IMR-90 (cell line): ENCODE measurements around the gene PRKAB1. TPM values are rescaled to one million over a fixed set of nuclear protein-coding genes. Genes with fewer than 3 reads are reported as not detected.

Experiments
- ATAC-seq: fragments of 200-7000 bp; cut with Tn5 transposase; 2 replicates; pipeline ENCODE4 v1.9.1; 2020; ENCODE audit warnings: low read depth, mild to moderate bottlenecking, moderate library complexity
- BruUV-seq: library from RNA; stranded (reverse); fragments of 400-500 nt; replicated peaks from 2 replicates; lab custom pipeline; 2021; lab: Mats Ljungman, UMichigan
- CTCF ChIA-PET: fragments of 300-600 bp; formaldehyde crosslinking; extraction: SDS; loops from one replicate; lab custom pipeline; 2021; ENCODE audit warnings: antibody characterized with exemption; lab: Yijun Ruan, JAX
- POLR2A ChIA-PET: fragments of 300-600 bp; sonication (Branson Sonifier 250); formaldehyde crosslinking; loops from one replicate; lab custom pipeline; 2022; ENCODE audit warnings: antibody characterized with exemption; ENCODE audit not compliant: unreplicated experiment; lab: Charles Lee
- DNase-seq: peaks from one replicate; pipeline ENCODE4 v3.0.0; 2013
- H2AFZ ChIP-seq: replicated peaks from 2 replicates; pipeline ENCODE3; 2013; ENCODE audit warnings: low read length, mild to moderate bottlenecking; ENCODE audit not compliant: poor library complexity
- H2AK5ac ChIP-seq: 2 replicates; pipeline ENCODE4 v1.6.1; 2013; ENCODE audit warnings: low read depth, low read length, inconsistent platforms
- H2AK9ac ChIP-seq: replicated peaks from 2 replicates; pipeline ENCODE3; 2013; ENCODE audit warnings: mild to moderate bottlenecking, low read depth, low read length, moderate library complexity; ENCODE audit not compliant: poor library complexity
- H2BK120ac ChIP-seq: 2 replicates; pipeline ENCODE4 v1.6.1; 2013; ENCODE audit warnings: low read depth, low read length, inconsistent platforms
- H2BK15ac ChIP-seq: 3 replicates; pipeline ENCODE4 v1.6.1; 2013; ENCODE audit warnings: low read depth, low read length, inconsistent platforms
- H2BK20ac ChIP-seq: 2 replicates; pipeline ENCODE4 v1.6.1; 2013; ENCODE audit warnings: low read depth, mild to moderate bottlenecking, inconsistent platforms, low read length, moderate library complexity
- H2BK5ac ChIP-seq: 2 replicates; pipeline ENCODE4 v1.6.1; 2013; ENCODE audit warnings: mild to moderate bottlenecking, low read depth, low read length, inconsistent platforms; ENCODE audit not compliant: poor library complexity, severe bottlenecking
- H3K14ac ChIP-seq: replicated peaks from 2 replicates; pipeline ENCODE4 v1.6.1; 2013; ENCODE audit warnings: low read depth, low read length, inconsistent platforms
- H3K18ac ChIP-seq: 2 replicates; pipeline ENCODE4 v1.6.1; 2013; ENCODE audit warnings: low read depth, low read length, control low read depth
- H3K23ac ChIP-seq: 2 replicates; pipeline ENCODE4 v1.6.1; 2013; ENCODE audit warnings: low read depth, low read length, inconsistent platforms
- H3K27ac ChIP-seq: 2 replicates; pipeline ENCODE4 v1.5.1; 2013; ENCODE audit warnings: mild to moderate bottlenecking, control low read depth, low read length; ENCODE audit not compliant: insufficient read depth
- H3K27me3 ChIP-seq: 2 replicates; pipeline ENCODE4 v1.6.1; 2013; ENCODE audit warnings: low read length; ENCODE audit not compliant: control insufficient read depth, insufficient read depth
- H3K36me3 ChIP-seq: 2 replicates; pipeline ENCODE4 v1.6.1; 2013; ENCODE audit warnings: low read length, mixed read lengths; ENCODE audit not compliant: control insufficient read depth, insufficient read depth
- H3K4ac ChIP-seq: 2 replicates; pipeline ENCODE4 v1.6.1; 2013; ENCODE audit warnings: low read depth, low read length, inconsistent platforms
- H3K4me1 ChIP-seq: 2 replicates; pipeline ENCODE4 v1.6.1; 2013; ENCODE audit warnings: low read length, mixed read lengths; ENCODE audit not compliant: control insufficient read depth, insufficient read depth
- H3K4me2 ChIP-seq: 2 replicates; pipeline ENCODE4 v1.6.1; 2013; ENCODE audit warnings: low read depth, mild to moderate bottlenecking, control low read depth, low read length, moderate library complexity
- H3K4me3 ChIP-seq: 2 replicates; pipeline ENCODE4 v1.5.1; 2013; ENCODE audit warnings: low read depth, mild to moderate bottlenecking, control low read depth, low read length, moderate library complexity; ENCODE audit not compliant: insufficient read depth
- H3K56ac ChIP-seq: 2 replicates; pipeline ENCODE4 v1.6.1; 2013; ENCODE audit warnings: low read length, inconsistent platforms; ENCODE audit not compliant: insufficient read depth; ENCODE audit errors: extremely low read depth
- H3K79me1 ChIP-seq, 2 experiments: 2 replicates each; pipeline ENCODE4 v1.6.1; 2013; ENCODE audit warnings: low read length in 2 of 2, inconsistent platforms in 1 of 2, low read depth in 1 of 2
- H3K9ac ChIP-seq: 2 replicates; pipeline ENCODE4 v1.6.1; 2013; ENCODE audit warnings: low read depth, low read length, control low read depth
- H3K9me1 ChIP-seq: 2 replicates; pipeline ENCODE4 v1.6.1; 2013; ENCODE audit warnings: low read length, inconsistent platforms; ENCODE audit not compliant: insufficient read depth
- H3K9me3 ChIP-seq: 2 replicates; pipeline ENCODE4 v1.6.1; 2013; ENCODE audit warnings: low read length; ENCODE audit not compliant: control insufficient read depth, insufficient read depth
- H4K20me1 ChIP-seq: 2 replicates; pipeline ENCODE4 v1.6.1; 2013; ENCODE audit warnings: low read length, inconsistent platforms; ENCODE audit not compliant: insufficient read depth
- H4K5ac ChIP-seq: 2 replicates; pipeline ENCODE4 v1.6.1; 2013; ENCODE audit warnings: mild to moderate bottlenecking, low read depth, low read length, control low read depth
- H4K8ac ChIP-seq, 2 experiments: 2 replicates each; pipeline ENCODE4 v1.6.1; 2013; ENCODE audit warnings: low read depth in 2 of 2, low read length in 2 of 2, control low read depth in 1 of 2, inconsistent platforms in 1 of 2
- H4K91ac ChIP-seq: 2 replicates; pipeline ENCODE4 v1.6.1; 2013; ENCODE audit warnings: low read depth, low read length, inconsistent platforms; ENCODE audit not compliant: insufficient read depth
- BHLHE40 ChIP-seq: fragments of 150-350 bp; IDR thresholded peaks from 2 replicates; pipeline ENCODE4 v1.6.1; 2016; ENCODE audit warnings: mild to moderate bottlenecking, low read depth, low read length
- CEBPB ChIP-seq: IDR thresholded peaks from 2 replicates; pipeline ENCODE4 v1.6.1; 2012; ENCODE audit warnings: low read depth, low read length, improper control_type of control experiment
- MXI1 ChIP-seq: IDR thresholded peaks from 2 replicates; pipeline ENCODE4 v1.6.1; 2012; ENCODE audit warnings: low read depth, mild to moderate bottlenecking, low read length, moderate library complexity, borderline replicate concordance
- NFE2L2 ChIP-seq: fragments of 150-350 bp; IDR thresholded peaks from 2 replicates; pipeline ENCODE4 v1.6.1; 2016; ENCODE audit warnings: low read depth, mild to moderate bottlenecking, low read length
- POLR2A ChIP-seq: IDR thresholded peaks from 2 replicates; pipeline ENCODE4 v1.6.1; 2012; ENCODE audit warnings: mild to moderate bottlenecking, low read depth, low read length
- USF2 ChIP-seq: fragments of 150-350 bp; IDR thresholded peaks from 2 replicates; pipeline ENCODE4 v1.6.1; 2017; ENCODE audit warnings: mild to moderate bottlenecking, antibody characterized with exemption, low read length, low read depth
- WGBS, 2 experiments: methylation state at CpG; one replicate each; pipeline versions ENCODE4 v1.1.5 to v1.1.7; 2013; ENCODE audit warnings: missing lambda C conversion rate in 2 of 2; ENCODE audit not compliant: insufficient read length in 1 of 2; ENCODE audit errors: extremely low coverage in 2 of 2; 5-methylcytosine and 5-hydroxymethylcytosine counted together
- dilution Hi-C: fragments of 300-500 bp; cut with HindIII; formaldehyde crosslinking; loops from one replicate; pipeline ENCODE4 v1.14.3; 2018; ENCODE audit warnings: low sequenced_read_pairs; ENCODE audit not compliant: unreplicated experiment
- in situ Hi-C: fragments of 300-500 bp; cut with MboI; formaldehyde crosslinking; loops from 3 replicates; pipeline ENCODE4 v1.14.3; 2019; ENCODE audit warnings: low sequenced_read_pairs, inconsistent platforms, mixed read lengths
- intact Hi-C: fragments of 100-400 bp; cut with micrococcal nuclease; formaldehyde crosslinking; loops from 2 replicates; pipeline ENCODE4 v1.10.0; 2022
- polyA plus RNA-seq, 3 experiments: library from polyadenylated mRNA; depleted of rRNA; stranded (reverse); fragments of >200 nt; gene quantifications; 2 replicates each; pipeline ENCODE4 v1.2.3, GENCODE V29; 2012; ENCODE audit warnings: low replicate concordance in 1 of 3
- total RNA-seq: library from RNA; depleted of rRNA; stranded (reverse); fragments of >200 nt; gene quantifications from 2 replicates; pipeline ENCODE4 v1.2.3, GENCODE V29; 2012

PRKAB1 gene
- total and polyA plus RNA-seq, 2 of the 4 experiments (the other 2 are of a cell fraction): 9.7 to 19.3 TPM

- Histone ChIP-seq H2AFZ (no peak overlapping the region), H4K91ac (no peak overlapping the region), H4K8ac (no peak overlapping the region), H4K20me1 (no peaks in the 10 kb centered on the region), H3K36me3 (no peaks in the 10 kb centered on the region), H3K14ac (no peak overlapping the region), H2BK20ac (no peak overlapping the region), H2BK5ac (no peak overlapping the region), H2BK15ac (no peak overlapping the region), H3K27me3 (0 out of 2 replicates have a peak, but pooled peaks cover 2% of the 10 kb centered on the region), H2BK120ac (no peak overlapping the region), H3K23ac (no peak overlapping the region), H3K9me1 (no peaks in the 10 kb centered on the region), H3K4me1 (no peaks in the 10 kb centered on the region), H2AK5ac (no peak overlapping the region), H2AK9ac (no peak overlapping the region), H3K9me3 (no peaks in the 10 kb centered on the region), H3K4me2 (no peak overlapping the region), H3K9ac (no peak overlapping the region), H3K27ac (no peak overlapping the region), H3K4me3 (no peak overlapping the region), H3K18ac (no peak overlapping the region), H4K5ac (no peak overlapping the region), H3K79me1 (peaks cover 6 to 10% of the 10 kb centered on the region in 2 experiments), H3K56ac (no peak overlapping the region), H3K4ac (no peak overlapping the region)
- TF ChIP-seq CEBPB: no peak
- TF ChIP-seq MXI1: no peak
- TF ChIP-seq POLR2A: no peak
- no peak for TF ChIP-seq BHLHE40
- TF ChIP-seq NFE2L2: no peak
- no peak for TF ChIP-seq USF2
- no CpG with 5 or more reads among the region's 1 CpG for whole genome bisulfite sequencing, 2 experiments
- in situ Hi-C loops: loop anchor here (10.0 kb wide), 1 partner anchor 1260 kb away; no protein-coding TSS in a partner anchor
- DNase-seq (no peak), ATAC-seq (no peak)
- dilution Hi-C loops: no loop called here
- POLR2A ChIA-PET: no interaction called here
- CTCF ChIA-PET: no interaction called here
- no TSS peak for BruUV-seq
- intact Hi-C loops: loop anchor here (5.0 kb wide), 1 partner anchor 1527 kb away; the partner anchor contains the start of gene PEBP1
Measured at GRCh38 chr12:119664642-119665041, 3.3 kb upstream of the PRKAB1 start.
